ENCODE measurements around the gene GMEB2. TPM values are rescaled to one million over a fixed set of nuclear protein-coding genes. Genes with fewer than 3 reads are reported as not detected.
A peak's percentile ranks its signal among the peaks of the same experiment; 100 is the strongest.

The GMEB2 gene
- total and polyA plus RNA-seq, 10 of the 15 experiments (the other 5 are each of a cell fraction or from before 2014, with no cell fraction given): 0.08 to 15.1 (median 6.9) TPM

DNA sequence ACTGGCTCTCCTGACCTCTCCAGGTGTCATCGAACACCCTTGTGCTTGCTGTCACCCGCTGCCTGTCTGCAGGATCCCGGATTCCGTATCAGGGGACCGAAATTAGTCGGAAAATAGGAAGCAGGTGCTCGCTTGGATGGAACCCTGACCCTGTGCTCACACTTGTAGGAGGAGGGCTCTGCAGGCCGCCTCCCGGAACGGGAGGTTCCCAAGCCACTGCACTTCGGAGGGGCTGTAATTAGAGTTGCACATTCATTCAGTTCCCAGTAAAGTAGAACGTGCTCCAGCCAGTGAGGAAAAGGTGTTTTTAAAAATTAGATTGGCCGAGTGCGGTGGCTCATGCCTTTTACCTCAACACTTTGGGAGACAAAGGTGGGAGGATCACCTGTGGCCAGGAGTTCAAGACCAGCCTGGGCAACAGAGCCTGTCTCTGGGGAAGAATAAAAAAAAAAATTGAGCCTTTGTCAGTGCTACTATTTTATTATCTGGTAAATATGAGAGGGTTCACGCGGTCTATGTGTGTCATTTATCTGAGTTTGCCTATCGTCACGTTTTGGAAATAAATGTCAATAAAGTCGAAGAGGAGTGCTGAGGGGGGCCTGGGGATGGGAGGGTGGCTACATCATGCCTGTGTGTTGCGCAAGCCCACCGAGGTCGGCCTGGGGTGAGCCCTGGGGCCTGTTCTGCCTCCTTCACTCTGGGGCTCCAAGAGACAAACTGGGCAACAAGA lies 1.5 kb upstream of the GMEB2 start:
- SMC1A ChIA-PET (ENCODE audit: uncharacterized antibody, unreplicated experiment): interaction anchor here (1.2 kb wide), 1 partner anchor 13 kb away, joined by 4 read pairs; no protein-coding TSS in a partner anchor
- Histone ChIP-seq H4K20me1 (ENCODE audit: control insufficient read depth, insufficient read depth) (no peaks in the 10 kb centered on the region), H3K9ac (ENCODE audit: control insufficient read depth, insufficient read depth, low read length) (peak overlapping the region; percentile 72), H3K4me3 (peak overlapping the region; percentile 94), H2AFZ (ENCODE audit: control insufficient read depth, low read depth, low read length) (peak overlapping the region; percentile 77), H3K4me2 (ENCODE audit: control insufficient read depth, insufficient read depth) (peak overlapping the region; percentile 99), H3K79me2 (ENCODE audit: control insufficient read depth, insufficient read depth, low read length) (peaks cover 42% of the 10 kb centered on the region), H3K36me3 (ENCODE audit: control insufficient read depth in 2 of 2, insufficient read depth in 2 of 2, low read length in 1 of 2) (no peaks in the 10 kb centered on the region), H3K4me1 (ENCODE audit: control insufficient read depth, insufficient read depth, low read length) (peaks cover 8% of the 10 kb centered on the region), H3K27ac (ENCODE audit: control insufficient read depth, insufficient read depth) (peak overlapping the region; percentile 73), H3K9me3 (replicated peaks; ENCODE audit: control insufficient read depth, insufficient read depth, low read length) (no peaks in the 10 kb centered on the region), H3K27me3 (replicated peaks in 1 of 2; ENCODE audit: control insufficient read depth in 2 of 2, insufficient read depth in 2 of 2, low read length in 1 of 2) (no peaks in the 10 kb centered on the region)
- intact Hi-C loops (cut with micrococcal nuclease; ENCODE audit: unreplicated experiment) (loop anchor here (5.0 kb wide), 1 partner anchor 91 kb away; the partner anchor contains the start of gene PTK6), in situ Hi-C loops (cut with MboI) (no loop called here)
- ATAC-seq: peak; percentile 72
- POLR2A ChIA-PET: interaction anchor here (1.5 to 1.9 kb wide), 4 partner anchors 8 to 89 kb away, joined by 4 to 17 read pairs (median 8); partner anchors contain the start of gene RTEL1
- BruUV-seq (replicated peaks): TSS peak; percentile 82
- FAIRE-seq: peak; percentile 80
- DNase-seq (ENCODE audit: low read depth, low spot score): peak; percentile 65
- CTCF ChIA-PET: no interaction called here
- RAD21 ChIA-PET (ENCODE audit: unreplicated experiment): interaction anchor here (1.7 kb wide), 1 partner anchor 13 kb away, joined by 33 read pairs; no protein-coding TSS in a partner anchor
- WGBS (ENCODE audit: insufficient coverage, insufficient replicate concordance, low lambda C conversion rate, missing lambda C conversion rate): 34% methylated on average over 22 of the region's 22 CpGs
- peak; percentile 52; the same call in 1 of the 2 replicates for TF ChIP-seq CHD2 (IDR thresholded peaks at IDR 0.05; ENCODE audit: borderline replicate concordance, low read depth, low read length)
- no peak for TF ChIP-seq BMI1 (IDR thresholded peaks at IDR 0.05; ENCODE audit: borderline replicate concordance)
- TF ChIP-seq EGR1 (IDR thresholded peaks at IDR 0.05; ENCODE audit: borderline replicate concordance in 1 of 2, low read depth in 2 of 2, low read length in 2 of 2): no peak
- TF ChIP-seq POLR2AphosphoS5 (IDR thresholded peaks at IDR 0.05; ENCODE audit: low read length): peak; percentile 53; the same call in 1 of the 2 replicates
- no peak for TF ChIP-seq NFIC (IDR thresholded peaks at IDR 0.05; ENCODE audit: low read depth, low read length)
- TF ChIP-seq, protein P1, sequence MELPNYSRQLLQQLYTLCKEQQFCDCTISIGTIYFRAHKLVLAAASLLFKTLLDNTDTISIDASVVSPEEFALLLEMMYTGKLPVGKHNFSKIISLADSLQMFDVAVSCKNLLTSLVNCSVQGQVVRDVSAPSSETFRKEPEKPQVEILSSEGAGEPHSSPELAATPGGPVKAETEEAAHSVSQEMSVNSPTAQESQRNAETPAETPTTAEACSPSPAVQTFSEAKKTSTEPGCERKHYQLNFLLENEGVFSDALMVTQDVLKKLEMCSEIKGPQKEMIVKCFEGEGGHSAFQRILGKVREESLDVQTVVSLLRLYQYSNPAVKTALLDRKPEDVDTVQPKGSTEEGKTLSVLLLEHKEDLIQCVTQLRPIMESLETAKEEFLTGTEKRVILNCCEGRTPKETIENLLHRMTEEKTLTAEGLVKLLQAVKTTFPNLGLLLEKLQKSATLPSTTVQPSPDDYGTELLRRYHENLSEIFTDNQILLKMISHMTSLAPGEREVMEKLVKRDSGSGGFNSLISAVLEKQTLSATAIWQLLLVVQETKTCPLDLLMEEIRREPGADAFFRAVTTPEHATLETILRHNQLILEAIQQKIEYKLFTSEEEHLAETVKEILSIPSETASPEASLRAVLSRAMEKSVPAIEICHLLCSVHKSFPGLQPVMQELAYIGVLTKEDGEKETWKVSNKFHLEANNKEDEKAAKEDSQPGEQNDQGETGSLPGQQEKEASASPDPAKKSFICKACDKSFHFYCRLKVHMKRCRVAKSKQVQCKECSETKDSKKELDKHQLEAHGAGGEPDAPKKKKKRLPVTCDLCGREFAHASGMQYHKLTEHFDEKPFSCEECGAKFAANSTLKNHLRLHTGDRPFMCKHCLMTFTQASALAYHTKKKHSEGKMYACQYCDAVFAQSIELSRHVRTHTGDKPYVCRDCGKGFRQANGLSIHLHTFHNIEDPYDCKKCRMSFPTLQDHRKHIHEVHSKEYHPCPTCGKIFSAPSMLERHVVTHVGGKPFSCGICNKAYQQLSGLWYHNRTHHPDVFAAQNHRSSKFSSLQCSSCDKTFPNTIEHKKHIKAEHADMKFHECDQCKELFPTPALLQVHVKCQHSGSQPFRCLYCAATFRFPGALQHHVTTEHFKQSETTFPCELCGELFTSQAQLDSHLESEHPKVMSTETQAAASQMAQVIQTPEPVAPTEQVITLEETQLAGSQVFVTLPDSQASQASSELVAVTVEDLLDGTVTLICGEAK (IDR thresholded peaks at IDR 0.05; ENCODE audit: borderline replicate concordance): peak; percentile 93
- TF ChIP-seq ZNF384 (IDR thresholded peaks at IDR 0.05; ENCODE audit: borderline replicate concordance, low read depth, low read length): no peak
- TF ChIP-seq, protein P2, sequence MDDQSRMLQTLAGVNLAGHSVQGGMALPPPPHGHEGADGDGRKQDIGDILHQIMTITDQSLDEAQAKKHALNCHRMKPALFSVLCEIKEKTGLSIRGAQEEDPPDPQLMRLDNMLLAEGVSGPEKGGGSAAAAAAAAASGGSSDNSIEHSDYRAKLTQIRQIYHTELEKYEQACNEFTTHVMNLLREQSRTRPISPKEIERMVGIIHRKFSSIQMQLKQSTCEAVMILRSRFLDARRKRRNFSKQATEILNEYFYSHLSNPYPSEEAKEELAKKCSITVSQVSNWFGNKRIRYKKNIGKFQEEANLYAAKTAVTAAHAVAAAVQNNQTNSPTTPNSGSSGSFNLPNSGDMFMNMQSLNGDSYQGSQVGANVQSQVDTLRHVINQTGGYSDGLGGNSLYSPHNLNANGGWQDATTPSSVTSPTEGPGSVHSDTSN (IDR thresholded peaks at IDR 0.05; ENCODE audit: insufficient replicate concordance, low read depth, low read length): no peak
- TF ChIP-seq GATAD2B (conservative IDR thresholded peaks at IDR 0.05; ENCODE audit: low read depth): 0 out of 2 replicates have a peak, but pooled peaks have one; percentile 59
- TF ChIP-seq ASH2L (IDR thresholded peaks at IDR 0.05; ENCODE audit: borderline replicate concordance, low read depth): no peak
- no peak for TF ChIP-seq NFYB (IDR thresholded peaks at IDR 0.05; ENCODE audit: insufficient read depth, low read depth, low read length)
- no peak for TF ChIP-seq SREBF1 (IDR thresholded peaks at IDR 0.05; ENCODE audit: low read length)
- peak; percentile 70; the same call in 1 of the 2 replicates for TF ChIP-seq SMARCA5 (IDR thresholded peaks at IDR 0.05)
- TF ChIP-seq, protein P3, sequence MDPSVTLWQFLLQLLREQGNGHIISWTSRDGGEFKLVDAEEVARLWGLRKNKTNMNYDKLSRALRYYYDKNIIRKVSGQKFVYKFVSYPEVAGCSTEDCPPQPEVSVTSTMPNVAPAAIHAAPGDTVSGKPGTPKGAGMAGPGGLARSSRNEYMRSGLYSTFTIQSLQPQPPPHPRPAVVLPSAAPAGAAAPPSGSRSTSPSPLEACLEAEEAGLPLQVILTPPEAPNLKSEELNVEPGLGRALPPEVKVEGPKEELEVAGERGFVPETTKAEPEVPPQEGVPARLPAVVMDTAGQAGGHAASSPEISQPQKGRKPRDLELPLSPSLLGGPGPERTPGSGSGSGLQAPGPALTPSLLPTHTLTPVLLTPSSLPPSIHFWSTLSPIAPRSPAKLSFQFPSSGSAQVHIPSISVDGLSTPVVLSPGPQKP (IDR thresholded peaks at IDR 0.05; ENCODE audit: low read depth, low read length): no peak
- TF ChIP-seq, protein P4, sequence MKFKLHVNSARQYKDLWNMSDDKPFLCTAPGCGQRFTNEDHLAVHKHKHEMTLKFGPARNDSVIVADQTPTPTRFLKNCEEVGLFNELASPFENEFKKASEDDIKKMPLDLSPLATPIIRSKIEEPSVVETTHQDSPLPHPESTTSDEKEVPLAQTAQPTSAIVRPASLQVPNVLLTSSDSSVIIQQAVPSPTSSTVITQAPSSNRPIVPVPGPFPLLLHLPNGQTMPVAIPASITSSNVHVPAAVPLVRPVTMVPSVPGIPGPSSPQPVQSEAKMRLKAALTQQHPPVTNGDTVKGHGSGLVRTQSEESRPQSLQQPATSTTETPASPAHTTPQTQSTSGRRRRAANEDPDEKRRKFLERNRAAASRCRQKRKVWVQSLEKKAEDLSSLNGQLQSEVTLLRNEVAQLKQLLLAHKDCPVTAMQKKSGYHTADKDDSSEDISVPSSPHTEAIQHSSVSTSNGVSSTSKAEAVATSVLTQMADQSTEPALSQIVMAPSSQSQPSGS (IDR thresholded peaks at IDR 0.05; ENCODE audit: low read length): no peak
